Keratinocyte (primary cell): Measurements from ENCODE around the gene OR2V2. TPM values are rescaled to one million over a fixed set of nuclear protein-coding genes. Genes with fewer than 3 reads are reported as not detected.

ENCODE experiments used
- DNase-seq: peaks from one replicate; pipeline ENCODE4 v3.0.0-alpha.2; 2011; ENCODE audit warnings: low read depth, missing footprints, low spot score
- FAIRE-seq: peaks from 2 replicates; lab custom pipeline; 2011; peaks lifted over from hg19 to GRCh38; lab: Jason Lieb, UNC
- H2AFZ ChIP-seq: 2 replicates; pipeline ENCODE4 v1.6.0; 2012; ENCODE audit warnings: low read length, control low read depth, inconsistent platforms; ENCODE audit not compliant: control insufficient read depth
- H3K27ac ChIP-seq: 2 replicates; pipeline ENCODE4 v1.5.1; 2011; ENCODE audit warnings: low read length; ENCODE audit not compliant: control insufficient read depth, insufficient read depth
- H3K27me3 ChIP-seq: 3 replicates; pipeline ENCODE4 v1.6.0; 2011; ENCODE audit warnings: low read length; ENCODE audit not compliant: control insufficient read depth, insufficient read depth; ENCODE audit errors: extremely low read depth
- H3K36me3 ChIP-seq, 2 experiments: 2 replicates in 1 of 2; 3 replicates in 1 of 2; pipeline ENCODE4 v1.5.1; 2011; ENCODE audit warnings: low read length in 2 of 2, mild to moderate bottlenecking in 1 of 2; ENCODE audit not compliant: control insufficient read depth in 2 of 2, insufficient read depth in 2 of 2; ENCODE audit errors: extremely low read depth in 1 of 2
- H3K4me1 ChIP-seq: 3 replicates; pipeline ENCODE4 v1.5.1; 2011; ENCODE audit warnings: low read length; ENCODE audit not compliant: control insufficient read depth, insufficient read depth; ENCODE audit errors: extremely low read depth
- H3K4me2 ChIP-seq: 3 replicates; pipeline ENCODE4 v1.6.0; 2011; ENCODE audit warnings: low read depth, low read length; ENCODE audit not compliant: control insufficient read depth, insufficient read depth; ENCODE audit errors: extremely low read depth
- H3K4me3 ChIP-seq, 3 experiments: fragments of 200-600 bp in 1 of 3; sonication (generic) in 1 of 3; 2 replicates in 2 of 3; 3 replicates in 1 of 3; pipeline ENCODE4 v1.5.1; 2011 to 2016; ENCODE audit warnings: low read length in 3 of 3, mild to moderate bottlenecking in 3 of 3, control low read depth in 2 of 3, inconsistent platforms in 1 of 3, low read depth in 1 of 3, mixed read lengths in 1 of 3, mixed run types in 1 of 3, moderate library complexity in 1 of 3; ENCODE audit not compliant: control insufficient read depth in 2 of 3, insufficient read depth in 2 of 3; ENCODE audit errors: extremely low read depth in 1 of 3
- H3K79me2 ChIP-seq: 2 replicates; pipeline ENCODE4 v1.6.0; 2012; ENCODE audit warnings: low read length; ENCODE audit not compliant: control insufficient read depth, insufficient read depth
- H3K9ac ChIP-seq: 3 replicates; pipeline ENCODE4 v1.6.0; 2011; ENCODE audit warnings: low read length; ENCODE audit not compliant: control insufficient read depth, insufficient read depth; ENCODE audit errors: extremely low read depth
- H3K9me1 ChIP-seq: 3 replicates; pipeline ENCODE4 v1.6.0; 2011; ENCODE audit warnings: low read length; ENCODE audit not compliant: control insufficient read depth, insufficient read depth; ENCODE audit errors: extremely low read depth
- H3K9me3 ChIP-seq: 2 replicates; pipeline ENCODE4 v1.5.1; 2012; ENCODE audit warnings: low read depth, low read length; ENCODE audit not compliant: control insufficient read depth
- H4K20me1 ChIP-seq: 3 replicates; pipeline ENCODE4 v1.6.0; 2011; ENCODE audit warnings: low read length; ENCODE audit not compliant: control insufficient read depth, insufficient read depth; ENCODE audit errors: extremely low read depth
- EZH2 ChIP-seq: IDR thresholded peaks from one replicate; pipeline ENCODE4 v1.6.1; 2012; ENCODE audit warnings: inconsistent platforms, mild to moderate bottlenecking, low read length, moderate library complexity
- dilution Hi-C: fragments of 300-500 bp; cut with MboI; formaldehyde crosslinking; loops from one replicate; pipeline ENCODE4 v1.7.0; 2020; ENCODE audit warnings: low sequenced_read_pairs; ENCODE audit not compliant: extremely low pct_ligation_motif_present
- polyA plus RNA-seq, 5 experiments: library from polyadenylated mRNA; depleted of rRNA in 3 of 5; stranded (reverse) in 3 of 5; stranded (forward) in 1 of 5; unstranded in 1 of 5; fragments of >200 nt; gene quantifications; 1 replicate in 1 of 5; 2 replicates in 3 of 5; 3 replicates in 1 of 5; pipeline versions ENCODE4 v1.2.1 to v1.2.3, GENCODE V29; 2011 to 2012; ENCODE audit warnings: missing spikeins in 2 of 5, low read depth in 1 of 5, low replicate concordance in 1 of 5
- TF ChIP-seq, protein P1 (sequence below), 3 experiments: IDR thresholded peaks in 1 of 3; conservative IDR thresholded peaks in 1 of 3; optimal IDR thresholded peaks in 1 of 3; 2 replicates in 2 of 3; 3 replicates in 1 of 3; pipeline versions ENCODE3 to v1.5.1; 2011; ENCODE audit warnings: low read length in 3 of 3, mild to moderate bottlenecking in 3 of 3, moderate library complexity in 2 of 3, control low read depth in 1 of 3, inconsistent platforms in 1 of 3; ENCODE audit not compliant: insufficient read depth in 2 of 3; ENCODE audit errors: extremely low read depth in 1 of 3

Gene OR2V2
- polyA plus RNA-seq, 1 donor (not counting 4 experiments of a cell fraction or from before 2014, with no cell fraction given): not detected

DNA sequence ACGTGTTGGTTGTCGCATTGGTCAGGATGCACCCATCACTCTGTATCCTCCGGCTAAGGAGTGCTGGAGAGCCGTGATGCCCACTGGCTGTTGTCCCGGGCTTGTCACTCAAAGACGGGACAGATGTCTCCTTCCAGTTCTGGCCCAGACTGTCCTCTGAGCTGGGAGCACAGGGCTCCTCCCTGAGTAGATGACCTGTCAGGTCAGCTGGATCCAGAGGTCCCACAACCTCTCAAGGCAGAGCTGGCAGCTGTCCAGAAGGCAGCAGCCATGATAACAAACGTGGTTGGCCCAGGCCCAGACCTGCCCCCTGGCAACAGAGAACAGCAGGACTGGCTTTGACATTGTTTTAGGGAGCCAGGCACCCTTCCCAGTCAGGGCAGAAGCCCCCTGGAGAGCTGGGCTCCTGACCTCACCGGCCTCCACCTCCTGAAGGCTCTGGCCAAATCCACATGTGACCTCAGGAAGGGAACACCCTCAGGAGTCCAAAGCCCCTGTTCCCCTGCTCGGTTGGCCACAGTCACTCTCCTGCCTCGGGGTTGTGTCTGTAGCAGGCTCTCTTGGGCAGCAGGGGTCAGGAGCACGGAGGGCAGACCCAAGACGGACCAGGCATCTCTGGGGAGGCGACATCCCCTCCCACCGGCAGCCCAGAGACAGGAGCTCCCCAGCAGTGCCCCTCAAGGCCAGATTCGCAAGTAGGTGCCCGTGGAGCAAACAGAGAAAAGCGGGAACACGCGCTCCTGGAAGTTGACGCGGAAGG, 47.3 kb downstream of the OR2V2 start:
- Histone ChIP-seq H3K4me2 (no peak overlapping the region), H3K9ac (no peak overlapping the region), H2AFZ (no peak overlapping the region), H4K20me1 (no peaks in the 10 kb centered on the region), H3K27ac (no peak overlapping the region), H3K4me3 (no peak overlapping the region), H3K9me1 (no peaks in the 10 kb centered on the region), H3K36me3 (peaks cover 9 to 14% of the 10 kb centered on the region in 2 experiments), H3K4me1 (peaks cover 8% of the 10 kb centered on the region), H3K79me2 (peaks cover 2% of the 10 kb centered on the region), H3K27me3 (no peaks in the 10 kb centered on the region), H3K9me3 (no peaks in the 10 kb centered on the region)
- DNase-seq (no peak), FAIRE-seq (no peak)
- no peak for TF ChIP-seq EZH2
- TF ChIP-seq, protein P1, sequence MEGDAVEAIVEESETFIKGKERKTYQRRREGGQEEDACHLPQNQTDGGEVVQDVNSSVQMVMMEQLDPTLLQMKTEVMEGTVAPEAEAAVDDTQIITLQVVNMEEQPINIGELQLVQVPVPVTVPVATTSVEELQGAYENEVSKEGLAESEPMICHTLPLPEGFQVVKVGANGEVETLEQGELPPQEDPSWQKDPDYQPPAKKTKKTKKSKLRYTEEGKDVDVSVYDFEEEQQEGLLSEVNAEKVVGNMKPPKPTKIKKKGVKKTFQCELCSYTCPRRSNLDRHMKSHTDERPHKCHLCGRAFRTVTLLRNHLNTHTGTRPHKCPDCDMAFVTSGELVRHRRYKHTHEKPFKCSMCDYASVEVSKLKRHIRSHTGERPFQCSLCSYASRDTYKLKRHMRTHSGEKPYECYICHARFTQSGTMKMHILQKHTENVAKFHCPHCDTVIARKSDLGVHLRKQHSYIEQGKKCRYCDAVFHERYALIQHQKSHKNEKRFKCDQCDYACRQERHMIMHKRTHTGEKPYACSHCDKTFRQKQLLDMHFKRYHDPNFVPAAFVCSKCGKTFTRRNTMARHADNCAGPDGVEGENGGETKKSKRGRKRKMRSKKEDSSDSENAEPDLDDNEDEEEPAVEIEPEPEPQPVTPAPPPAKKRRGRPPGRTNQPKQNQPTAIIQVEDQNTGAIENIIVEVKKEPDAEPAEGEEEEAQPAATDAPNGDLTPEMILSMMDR (optimal IDR thresholded peaks at IDR 0.05 in 1 of 3, IDR thresholded peaks at IDR 0.05 in 1 of 3, conservative IDR thresholded peaks at IDR 0.05 in 1 of 3; ENCODE audit: extremely low read depth in 1 of 3, insufficient read depth in 2 of 3, low read length in 3 of 3): no peak
- dilution Hi-C loops: no loop called here

DNA sequence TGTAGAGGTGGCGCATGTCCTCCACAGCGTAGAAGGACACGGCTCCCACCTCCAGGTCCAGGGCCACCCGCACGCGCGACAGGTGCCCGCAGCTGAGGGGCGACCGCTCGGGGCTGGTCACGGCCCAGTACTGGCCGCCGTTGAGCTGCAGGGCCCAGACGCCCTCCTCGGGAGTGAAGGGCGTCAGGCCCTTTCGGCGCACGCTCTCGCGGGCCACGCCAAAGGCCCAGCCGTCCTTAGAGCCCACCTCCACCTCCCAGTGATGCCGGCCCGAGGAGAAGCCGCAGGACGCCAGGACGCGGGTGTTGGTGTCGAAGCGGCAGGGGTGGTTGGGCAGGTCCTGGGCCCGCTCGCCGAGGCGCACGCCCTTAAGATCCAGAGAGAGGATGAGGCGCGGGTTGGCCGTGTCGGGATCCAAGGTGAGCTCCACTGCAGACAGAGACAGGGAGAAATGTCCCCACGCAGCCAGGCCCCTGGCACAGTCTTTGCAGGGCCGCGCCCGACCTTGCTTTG, 47.9 kb downstream of the OR2V2 start:
- no peaks in the 10 kb centered on the region for H3K27me3 ChIP-seq
- peaks cover 10 to 17% of the 10 kb centered on the region in 2 experiments for H3K36me3 ChIP-seq
- no peak overlapping the region for H3K27ac ChIP-seq
- no peak overlapping the region for H2AFZ ChIP-seq
- H3K9me3 ChIP-seq: no peaks in the 10 kb centered on the region
- H4K20me1 ChIP-seq: no peaks in the 10 kb centered on the region
- no peaks in the 10 kb centered on the region for H3K9me1 ChIP-seq
- no peak overlapping the region for H3K4me3 ChIP-seq
- no peak overlapping the region for H3K4me2 ChIP-seq
- H3K79me2 ChIP-seq: peaks cover 2% of the 10 kb centered on the region
- no peak for FAIRE-seq
- no peak for DNase-seq
- TF ChIP-seq EZH2: no peak
- TF ChIP-seq, protein P1 (optimal IDR thresholded peaks at IDR 0.05 in 1 of 3, IDR thresholded peaks at IDR 0.05 in 1 of 3, conservative IDR thresholded peaks at IDR 0.05 in 1 of 3; ENCODE audit: extremely low read depth in 1 of 3, insufficient read depth in 2 of 3, low read length in 3 of 3): no peak
- dilution Hi-C loops: no loop called here
- peaks cover 6% of the 10 kb centered on the region for H3K4me1 ChIP-seq
- no peak overlapping the region for H3K9ac ChIP-seq
